A375 (cell line): ENCODE measurements around the gene LYSET. TPM values are rescaled to one million over a fixed set of nuclear protein-coding genes. Genes with fewer than 3 reads are reported as not detected.

Experiments
- total RNA-seq: library from RNA; depleted of rRNA; stranded (reverse); fragments of >200 nt; shearing (Covaris generic); gene quantifications from 2 replicates; pipeline ENCODE4 v1.2.3, GENCODE V29; 2014; rRNA removed

The LYSET gene
- total RNA-seq = 6.7 and 6.8 TPM in 2 replicates

GRCh38 chr14:93184391-93185348, at the start of gene LYSET, which contains the start of gene MOAP1:
Gene LYSET, plus strand, starts transcription at chr14:93185317. Its CDS starts 89 bp downstream, at chr14:93185406.
Gene MOAP1, minus strand, starts transcription at chr14:93184897. Its CDS starts 655 bp downstream, at chr14:93184242.

GRCh38 chr14:93206793-93207467, 21.8 kb downstream of the LYSET start, which contains the start of the genes GON7 and UBR7:
Gene GON7, minus strand, starts transcription at chr14:93207065. Its CDS starts 28 bp downstream, at chr14:93207037.
Gene UBR7, plus strand, starts transcription at chr14:93207256. Its CDS starts 36 bp downstream, at chr14:93207292.

Other genes starting within 250 kb of the LYSET start
- gene ITPK1, start 69.4 kb upstream of the LYSET start, total RNA-seq = 50.5 and 51.0 TPM in 2 replicates
- 22.6 and 22.7 TPM in 2 replicates for gene MOAP1, start 420 bp upstream of the LYSET start, total RNA-seq
- gene GON7, start 21.7 kb downstream of the LYSET start, total RNA-seq = 23.3 and 24.8 TPM in 2 replicates
- gene UBR7, start 21.9 kb downstream of the LYSET start, total RNA-seq = 61.8 and 73.4 TPM in 2 replicates
- gene BTBD7, start 147.7 kb downstream of the LYSET start, total RNA-seq = 7.0 and 10.1 TPM in 2 replicates
- gene COX8C, start 161.9 kb downstream of the LYSET start, total RNA-seq = not detected in 2 replicates
- not detected in 2 replicates for gene UNC79, start 245.6 kb downstream of the LYSET start, total RNA-seq